Epithelial cell of proximal tubule (primary cell): ENCODE measurements around the gene LEKR1. TPM values are rescaled to one million over a fixed set of nuclear protein-coding genes. Genes with fewer than 3 reads are reported as not detected.

ENCODE experiments used
- DNase-seq: peaks from one replicate; pipeline ENCODE4 v3.0.0-alpha.2; 2011; ENCODE audit warnings: low read depth
- H3K4me3 ChIP-seq: 2 replicates; pipeline ENCODE4 v1.5.1; 2011; ENCODE audit warnings: low read depth, mild to moderate bottlenecking, low read length
- CTCF ChIP-seq: conservative IDR thresholded peaks from 2 replicates; pipeline ENCODE4 v1.5.1; 2012; ENCODE audit warnings: low read depth, mild to moderate bottlenecking, low read length
- total RNA-seq: library from RNA; depleted of rRNA; stranded (reverse); fragments of >200 nt; gene quantifications from 2 replicates; pipeline ENCODE4 v1.2.3, GENCODE V29; 2015

The LEKR1 gene
- total RNA-seq, 1 donor from 2014 or later: 0.06 TPM

- TF ChIP-seq CTCF: no peak
- no peak overlapping the region for H3K4me3 ChIP-seq
- no peak for DNase-seq
These were observed 195.5 kb downstream of the LEKR1 start for GRCh38 chr3:157021679-157022078.

- H3K4me3 ChIP-seq: no peak overlapping the region
- DNase-seq: no peak
- TF ChIP-seq CTCF: no peak
These were observed 197.1 kb downstream of the LEKR1 start for GRCh38 chr3:157023226-157023625.

GRCh38 chr3:157026091-157026490, 199.9 kb downstream of the LEKR1 start:
- no peak overlapping the region for H3K4me3 ChIP-seq
- DNase-seq: no peak
- TF ChIP-seq CTCF: no peak

GRCh38 chr3:157027861-157028745, 201.9 kb downstream of the LEKR1 start:
- DNase-seq: no peak
- no peak for TF ChIP-seq CTCF
- no peak overlapping the region for H3K4me3 ChIP-seq

GRCh38 chr3:157029365-157029790, 203.2 kb downstream of the LEKR1 start:
- H3K4me3 ChIP-seq: no peak overlapping the region
- no peak for TF ChIP-seq CTCF
- DNase-seq: no peak

- TF ChIP-seq CTCF: no peak
- DNase-seq: no peak
- H3K4me3 ChIP-seq: no peak overlapping the region
These were observed 204.6 kb downstream of the LEKR1 start for GRCh38 chr3:157030712-157031111.

GRCh38 chr3:157033001-157033400, 206.8 kb downstream of the LEKR1 start:
- DNase-seq: no peak
- H3K4me3 ChIP-seq: no peak overlapping the region
- no peak for TF ChIP-seq CTCF
